Measurements from ENCODE around the gene GLIS1.
"Not testable (repeated sequence)": the region's sequence is repeated elsewhere in the genome, so short reads cannot be mapped to it uniquely, and the experiment has no call there.

GLIS1 gene

DNA sequence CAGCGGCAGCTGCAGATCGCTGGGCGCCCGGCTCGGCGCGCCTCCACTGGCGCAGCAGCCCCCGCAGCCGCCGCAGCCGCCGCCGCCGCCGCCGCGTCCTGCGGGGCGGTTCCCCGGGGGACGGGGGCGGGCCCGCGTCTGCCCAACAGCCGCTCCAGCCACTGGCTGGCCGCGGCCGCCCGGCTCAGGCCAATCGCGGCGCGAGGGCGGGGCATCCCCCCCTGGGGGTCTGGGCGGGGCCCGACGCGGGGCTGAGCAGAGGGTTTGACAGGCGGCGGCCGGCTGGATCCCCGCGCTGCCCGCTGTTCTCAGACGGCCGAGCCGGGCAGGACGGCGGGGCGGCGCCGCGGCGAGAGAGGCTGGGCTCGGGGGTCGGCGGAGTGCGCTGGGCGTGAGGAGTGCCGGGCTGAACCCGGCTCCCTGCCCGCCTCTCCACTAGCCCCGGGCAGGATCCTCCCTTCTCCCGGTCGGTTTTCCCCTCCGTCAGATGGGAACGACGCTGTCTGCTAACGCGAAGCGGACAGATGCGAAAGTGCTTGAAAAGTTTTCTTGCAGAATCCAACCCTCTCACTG lies at the start of gene GLIS1:
TSS of gene GLIS1 (minus strand) at position 56 of the 573 bp plus-strand sequence. CDS start 1,100 bp downstream, outside the sequence.
- Mint-ChIP-seq H3K36me3 (no peaks in the 10 kb centered on the region), H3K4me3 (peak within 1 kb of the TSS; percentile 62), H3K27me3 (peaks cover 94% of the 10 kb centered on the region), H3K9me3 (peaks cover 4% of the 10 kb centered on the region), H3K4me1 (peaks cover 4% of the 10 kb centered on the region), H3K27ac (no peak within 1 kb of the TSS)
- CTCF ChIA-PET: no interaction called here
- DNase-seq: peak; percentile 72

DNA sequence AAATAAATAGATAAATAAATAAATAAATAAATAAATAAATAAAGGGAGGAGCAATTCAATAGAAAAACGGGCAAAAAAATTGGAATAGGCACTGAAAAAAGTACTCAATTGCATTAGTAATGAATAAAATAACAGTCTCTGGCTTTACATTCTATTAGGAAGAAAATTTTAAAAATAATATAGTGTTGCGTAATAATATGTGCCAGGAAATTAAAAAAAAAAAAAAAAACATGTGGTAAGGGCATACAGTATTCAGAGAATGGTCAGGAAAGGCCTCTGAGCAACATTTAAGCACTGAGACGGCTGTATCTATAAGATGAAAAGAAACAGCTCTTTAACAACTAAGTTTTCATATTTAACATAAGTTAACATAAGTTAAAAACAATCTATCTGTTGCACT lies 48.7 kb upstream of the GLIS1 start:
- H3K9me3 Mint-ChIP-seq: no peaks in the 10 kb centered on the region
- no peak overlapping the region for H3K4me3 Mint-ChIP-seq
- no peak for DNase-seq
- CTCF ChIA-PET: interaction anchor here (0.9 to 1.3 kb wide), 2 partner anchors 34 to 263 kb away, joined by 3 read pairs; no protein-coding TSS in a partner anchor
- no peaks in the 10 kb centered on the region for H3K27me3 Mint-ChIP-seq
- H3K27ac Mint-ChIP-seq: no peak overlapping the region
- H3K4me1 Mint-ChIP-seq: peaks cover 4% of the 10 kb centered on the region
- H3K36me3 Mint-ChIP-seq: peaks cover 40% of the 10 kb centered on the region

DNA sequence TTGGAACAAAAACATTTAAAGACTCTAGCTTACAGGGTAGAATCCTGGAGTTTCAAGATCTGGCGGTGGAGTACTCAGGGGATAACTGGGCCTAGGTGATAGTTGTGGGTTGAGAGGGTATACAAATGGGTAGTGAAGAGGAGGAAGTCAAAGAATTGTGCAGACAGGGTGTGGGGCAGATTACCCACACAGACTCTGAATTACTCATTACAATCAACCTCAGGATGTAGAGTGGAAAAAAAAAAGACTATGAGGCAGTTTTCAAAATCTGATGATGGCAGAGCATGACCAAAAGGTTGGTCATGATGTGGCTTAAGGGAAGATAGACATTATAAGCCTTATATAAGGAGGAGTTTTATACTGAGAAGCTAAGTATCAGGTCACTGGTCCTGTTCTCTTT lies 44.1 kb upstream of the GLIS1 start:
- Mint-ChIP-seq H3K9me3 (no peaks in the 10 kb centered on the region), H3K27me3 (no peaks in the 10 kb centered on the region), H3K4me3 (no peak overlapping the region), H3K27ac (no peak overlapping the region), H3K4me1 (peaks cover 4% of the 10 kb centered on the region), H3K36me3 (peaks cover 38% of the 10 kb centered on the region)
- CTCF ChIA-PET: interaction anchor here (1.0 kb wide), 1 partner anchor 11 kb away, joined by 5 read pairs; no protein-coding TSS in a partner anchor
- DNase-seq: no peak

DNA sequence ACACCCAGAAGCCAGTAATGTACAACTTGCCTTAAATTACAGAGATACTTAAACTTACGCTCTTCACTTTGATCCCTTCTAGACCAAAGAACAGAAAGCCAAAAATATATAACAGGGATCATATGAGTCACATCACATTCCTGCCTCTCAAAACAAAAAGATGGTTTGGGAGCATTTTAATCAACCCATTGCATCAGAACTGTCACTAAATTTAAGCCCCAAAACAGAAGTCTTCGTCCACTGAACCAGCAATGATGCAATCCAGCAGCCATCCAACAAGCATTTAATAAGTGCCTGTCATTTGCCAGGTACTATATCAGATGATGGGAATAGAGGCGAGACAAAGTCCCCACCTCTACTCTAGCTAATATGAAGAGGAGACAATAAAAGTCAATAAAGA lies 42.7 kb upstream of the GLIS1 start:
- Mint-ChIP-seq H3K9me3 (no peaks in the 10 kb centered on the region), H3K27ac (no peak overlapping the region)

DNA sequence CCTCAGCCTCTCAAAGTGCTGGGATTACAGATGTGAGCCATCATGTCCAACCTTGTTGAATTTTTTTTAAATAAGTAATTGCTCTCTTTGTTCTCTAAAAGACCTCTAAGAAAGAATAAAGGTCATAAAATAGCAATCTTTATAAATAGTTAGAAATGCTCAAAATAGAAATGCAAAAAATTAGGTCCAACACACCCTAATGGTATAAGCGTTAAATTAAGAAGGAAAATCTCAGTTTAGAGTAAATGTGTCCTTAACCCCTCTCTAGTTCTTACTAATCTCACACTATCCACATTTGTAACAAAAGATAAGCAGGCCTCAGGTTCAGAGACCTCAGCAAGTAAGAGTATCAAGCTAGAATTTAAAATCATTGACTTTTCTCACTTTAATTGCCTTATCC lies 38.3 kb upstream of the GLIS1 start:
- DNase-seq: no peak
- no peaks in the 10 kb centered on the region for H3K4me1 Mint-ChIP-seq
- H3K4me3 Mint-ChIP-seq: no peak overlapping the region
- H3K9me3 Mint-ChIP-seq: no peaks in the 10 kb centered on the region
- H3K36me3 Mint-ChIP-seq: peaks cover 27% of the 10 kb centered on the region
- H3K27me3 Mint-ChIP-seq: no peaks in the 10 kb centered on the region
- H3K27ac Mint-ChIP-seq: no peak overlapping the region
- CTCF ChIA-PET: no interaction called here

More for the DNA sequence above, 42.7 kb upstream of the GLIS1 start:
- peaks cover 4% of the 10 kb centered on the region for H3K4me1 Mint-ChIP-seq
- CTCF ChIA-PET: no interaction called here
- DNase-seq: no peak
- H3K27me3 Mint-ChIP-seq: no peaks in the 10 kb centered on the region
- no peak overlapping the region for H3K4me3 Mint-ChIP-seq
- peaks cover 39% of the 10 kb centered on the region for H3K36me3 Mint-ChIP-seq

DNA sequence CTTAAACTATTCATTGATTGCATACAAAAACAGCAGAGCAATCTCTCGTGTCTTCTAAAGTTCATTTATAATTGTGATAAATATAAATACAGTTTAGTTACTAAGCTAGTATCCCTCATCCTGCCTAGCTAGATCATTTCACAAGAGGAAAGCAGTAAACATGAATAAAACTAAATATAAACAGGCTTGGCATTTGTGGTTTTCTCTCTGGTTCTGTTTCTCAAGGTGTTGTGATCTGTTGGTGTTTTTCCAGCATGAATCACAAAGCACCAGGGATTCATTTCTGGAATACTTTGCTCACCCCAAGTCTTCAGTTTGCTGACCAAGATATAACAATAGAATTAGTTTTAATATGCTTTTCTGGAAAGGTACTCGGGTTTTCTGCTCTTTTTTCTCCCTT lies 32.7 kb upstream of the GLIS1 start:
- no peak overlapping the region for H3K27ac Mint-ChIP-seq
- CTCF ChIA-PET: interaction anchor here (1.5 kb wide), 1 partner anchor 11 kb away, joined by 5 read pairs; no protein-coding TSS in a partner anchor

DNA sequence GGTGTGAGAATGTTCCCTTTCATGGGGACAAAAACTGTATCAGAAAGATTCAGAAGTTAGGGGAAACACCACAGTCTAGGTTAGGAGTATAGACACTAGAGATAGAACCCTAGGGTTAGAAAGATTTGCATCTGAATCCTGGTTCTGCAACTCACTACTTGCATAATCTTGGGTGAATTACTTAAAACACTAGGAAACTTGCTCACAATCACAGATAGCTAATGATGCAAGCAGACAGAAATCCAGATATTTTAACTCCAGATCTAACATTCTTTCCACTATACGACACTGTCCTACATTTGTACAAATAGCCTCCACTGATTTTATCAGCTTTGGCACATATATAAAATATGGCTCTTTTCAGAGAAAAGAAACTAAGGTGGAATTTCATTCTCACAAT lies 30.8 kb upstream of the GLIS1 start:
- Mint-ChIP-seq H3K4me3 (no peak overlapping the region), H3K27ac (no peak overlapping the region), H3K36me3 (peaks cover 45% of the 10 kb centered on the region), H3K9me3 (no peaks in the 10 kb centered on the region), H3K27me3 (no peaks in the 10 kb centered on the region), H3K4me1 (peaks cover 24% of the 10 kb centered on the region)
- CTCF ChIA-PET: interaction anchor here (0.6 kb wide), 1 partner anchor 60 kb away, joined by 3 read pairs; no protein-coding TSS in a partner anchor
- DNase-seq: no peak

More for the DNA sequence above, 32.7 kb upstream of the GLIS1 start:
- Mint-ChIP-seq H3K27me3 (no peaks in the 10 kb centered on the region), H3K4me1 (peaks cover 8% of the 10 kb centered on the region), H3K4me3 (no peak overlapping the region), H3K36me3 (peaks cover 38% of the 10 kb centered on the region), H3K9me3 (no peaks in the 10 kb centered on the region)
- no peak for DNase-seq

DNA sequence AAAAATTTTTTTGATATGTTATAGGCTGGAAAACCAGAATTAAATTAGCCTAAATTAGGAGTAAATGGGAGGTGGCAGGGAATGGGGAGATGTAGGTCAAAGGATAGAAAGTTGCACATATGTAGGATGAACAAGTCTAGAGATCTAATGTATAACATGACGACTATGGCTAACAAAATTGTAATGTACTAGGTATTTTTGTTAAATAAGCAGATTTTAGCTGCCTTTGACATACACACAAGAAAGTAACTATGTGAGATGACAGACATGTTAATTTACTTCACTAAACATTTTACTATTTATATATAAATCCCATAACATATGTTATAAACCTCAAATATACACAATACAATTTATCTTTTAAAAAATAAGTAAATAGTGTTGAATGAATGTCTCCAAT lies 30.2 kb upstream of the GLIS1 start:
- Mint-ChIP-seq H3K27me3 (no peaks in the 10 kb centered on the region), H3K36me3 (peaks cover 46% of the 10 kb centered on the region), H3K27ac (no peak overlapping the region), H3K4me1 (peaks cover 24% of the 10 kb centered on the region), H3K9me3 (no peaks in the 10 kb centered on the region), H3K4me3 (no peak overlapping the region)
- CTCF ChIA-PET: interaction anchor here (0.6 kb wide), 1 partner anchor 61 kb away, joined by 3 read pairs; no protein-coding TSS in a partner anchor
- DNase-seq: no peak

DNA sequence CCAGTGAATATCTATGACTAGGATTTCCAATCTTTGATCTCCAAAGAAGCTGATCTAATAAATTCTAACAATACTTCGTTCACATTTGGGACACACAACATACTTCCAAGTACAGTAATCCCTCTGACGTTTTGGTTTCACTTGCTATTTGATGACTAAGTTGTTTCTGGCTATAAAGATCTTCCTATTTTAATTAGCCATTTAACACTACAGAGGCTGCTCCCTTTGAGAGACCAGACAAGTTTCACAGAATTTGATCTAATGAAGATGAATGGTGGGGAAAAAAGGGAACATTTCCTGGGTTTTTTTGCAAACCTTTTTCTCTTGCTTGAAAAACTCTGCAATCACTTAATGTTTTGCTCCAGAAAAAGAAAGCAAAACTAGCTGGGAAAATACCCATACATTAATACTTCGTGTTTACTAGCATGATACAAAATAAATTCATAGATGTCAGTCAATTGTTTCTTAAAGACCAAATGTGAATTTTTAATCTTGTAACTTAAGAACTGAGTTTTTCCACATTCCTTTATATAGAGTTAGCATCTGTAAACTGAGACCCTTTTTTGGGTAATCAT lies 28.0 kb upstream of the GLIS1 start:
- no peak overlapping the region for H3K4me3 Mint-ChIP-seq
- no peaks in the 10 kb centered on the region for H3K27me3 Mint-ChIP-seq
- no peaks in the 10 kb centered on the region for H3K9me3 Mint-ChIP-seq
- CTCF ChIA-PET: no interaction called here
- peaks cover 49% of the 10 kb centered on the region for H3K36me3 Mint-ChIP-seq
- H3K27ac Mint-ChIP-seq: peak overlapping the region; percentile 78
- H3K4me1 Mint-ChIP-seq: peaks cover 24% of the 10 kb centered on the region
- no peak for DNase-seq

DNA sequence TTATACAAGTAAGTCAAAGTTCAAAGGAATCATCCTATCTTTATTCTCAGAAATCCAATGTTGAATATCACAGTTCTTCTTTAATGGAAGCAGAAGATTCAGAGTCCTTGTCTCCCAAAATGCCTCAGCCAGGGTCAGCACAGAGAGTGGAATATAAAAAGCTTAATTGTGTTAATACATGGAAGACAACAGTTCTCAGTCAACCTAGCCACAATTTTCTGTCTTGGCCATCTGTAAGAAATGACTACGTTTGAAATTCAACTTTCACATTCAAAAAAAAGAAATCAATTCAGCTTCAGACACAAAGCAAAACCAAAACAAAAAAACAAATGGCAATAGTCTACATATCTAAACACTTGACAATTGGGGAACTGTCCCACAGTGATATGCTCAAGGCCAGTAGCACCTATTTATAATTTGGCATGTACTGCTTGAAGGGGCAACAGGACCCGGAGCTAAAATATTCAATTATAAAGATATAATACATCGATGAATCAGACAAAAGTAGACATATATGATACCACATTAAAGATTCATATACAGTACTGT lies 27.3 kb upstream of the GLIS1 start:
- no peaks in the 10 kb centered on the region for H3K27me3 Mint-ChIP-seq
- H3K4me3 Mint-ChIP-seq: no peak overlapping the region
- DNase-seq: no peak
- CTCF ChIA-PET: interaction anchor here (0.9 kb wide), 1 partner anchor 281 kb away, joined by 4 read pairs; no protein-coding TSS in a partner anchor
- peak overlapping the region; percentile 78 for H3K27ac Mint-ChIP-seq
- no peaks in the 10 kb centered on the region for H3K9me3 Mint-ChIP-seq
- peaks cover 46% of the 10 kb centered on the region for H3K36me3 Mint-ChIP-seq
- peaks cover 24% of the 10 kb centered on the region for H3K4me1 Mint-ChIP-seq

DNA sequence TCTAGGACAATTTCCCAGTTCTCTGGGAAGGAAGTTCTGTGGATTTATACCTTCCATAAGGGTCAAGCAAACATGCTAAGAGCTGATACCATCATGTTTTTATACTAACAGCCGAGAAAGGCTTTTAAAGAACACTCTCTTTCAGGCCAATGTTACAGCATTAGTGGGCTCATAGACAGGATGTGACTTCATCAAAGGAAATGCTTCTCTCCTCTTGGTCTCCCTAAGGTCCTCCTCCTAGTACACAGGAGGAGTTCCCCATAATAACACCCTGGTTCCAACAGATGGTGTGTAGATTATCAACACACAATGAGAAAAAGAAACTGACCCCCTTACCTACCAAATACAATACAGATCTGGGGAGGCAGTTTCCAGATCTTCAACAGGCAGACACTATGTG lies 26.7 kb upstream of the GLIS1 start:
- peaks cover 40% of the 10 kb centered on the region for H3K36me3 Mint-ChIP-seq
- CTCF ChIA-PET: interaction anchor here (0.9 kb wide), 1 partner anchor 280 kb away, joined by 4 read pairs; no protein-coding TSS in a partner anchor

DNA sequence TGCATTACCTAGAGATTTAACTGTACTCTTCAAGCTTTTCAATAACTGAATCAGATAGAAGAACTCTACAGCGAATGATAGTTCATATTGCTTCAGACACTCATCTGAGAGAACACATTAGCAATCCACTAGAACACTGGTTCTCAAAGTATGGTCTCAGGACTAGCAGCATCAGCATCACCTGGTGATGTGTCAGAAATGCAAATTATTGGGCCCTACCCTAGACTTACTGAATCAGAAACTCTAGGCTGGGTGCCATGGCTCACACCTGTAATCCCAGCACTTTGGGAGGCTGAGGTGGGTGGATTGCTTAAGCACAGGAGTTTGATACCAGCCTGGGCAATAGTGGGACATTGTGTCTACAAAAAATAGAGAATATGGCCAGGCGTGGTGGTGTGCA lies 24.9 kb upstream of the GLIS1 start:
- peaks cover 33% of the 10 kb centered on the region for H3K36me3 Mint-ChIP-seq
- CTCF ChIA-PET: no interaction called here
- no peaks in the 10 kb centered on the region for H3K27me3 Mint-ChIP-seq
- H3K4me3 Mint-ChIP-seq: no peak overlapping the region
- H3K9me3 Mint-ChIP-seq: no peaks in the 10 kb centered on the region
- DNase-seq: no peak
- H3K4me1 Mint-ChIP-seq: peaks cover 24% of the 10 kb centered on the region
- no peak overlapping the region for H3K27ac Mint-ChIP-seq

More for the DNA sequence above, 26.7 kb upstream of the GLIS1 start:
- DNase-seq: no peak
- Mint-ChIP-seq H3K9me3 (no peaks in the 10 kb centered on the region), H3K4me1 (peaks cover 24% of the 10 kb centered on the region), H3K27ac (peak overlapping the region; percentile 75), H3K27me3 (no peaks in the 10 kb centered on the region), H3K4me3 (no peak overlapping the region)

DNA sequence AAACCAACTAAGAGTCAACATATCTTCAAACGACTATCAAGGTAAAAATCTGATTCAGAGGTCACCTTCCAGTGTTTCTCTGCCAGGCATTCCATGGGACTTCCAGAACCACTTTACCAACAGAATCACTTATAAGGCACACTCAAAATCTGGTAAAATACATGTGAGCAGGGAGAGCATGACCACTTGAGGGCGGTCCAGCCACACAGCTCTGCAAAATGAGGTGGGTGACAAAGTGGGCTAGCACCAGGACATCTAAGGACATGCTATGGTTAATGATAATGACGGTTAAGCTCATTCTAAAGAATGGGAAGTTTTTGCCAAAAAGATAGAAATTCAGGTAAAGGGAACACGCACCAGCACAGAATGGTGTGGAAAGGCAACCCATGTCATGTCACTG lies 24.5 kb upstream of the GLIS1 start:
- Mint-ChIP-seq H3K27ac (no peak overlapping the region), H3K9me3 (no peaks in the 10 kb centered on the region), H3K27me3 (no peaks in the 10 kb centered on the region), H3K4me3 (no peak overlapping the region), H3K36me3 (peaks cover 29% of the 10 kb centered on the region), H3K4me1 (peaks cover 24% of the 10 kb centered on the region)
- CTCF ChIA-PET: interaction anchor here (1.7 kb wide), 1 partner anchor 9 kb away, joined by 7 read pairs; no protein-coding TSS in a partner anchor
- DNase-seq: no peak

DNA sequence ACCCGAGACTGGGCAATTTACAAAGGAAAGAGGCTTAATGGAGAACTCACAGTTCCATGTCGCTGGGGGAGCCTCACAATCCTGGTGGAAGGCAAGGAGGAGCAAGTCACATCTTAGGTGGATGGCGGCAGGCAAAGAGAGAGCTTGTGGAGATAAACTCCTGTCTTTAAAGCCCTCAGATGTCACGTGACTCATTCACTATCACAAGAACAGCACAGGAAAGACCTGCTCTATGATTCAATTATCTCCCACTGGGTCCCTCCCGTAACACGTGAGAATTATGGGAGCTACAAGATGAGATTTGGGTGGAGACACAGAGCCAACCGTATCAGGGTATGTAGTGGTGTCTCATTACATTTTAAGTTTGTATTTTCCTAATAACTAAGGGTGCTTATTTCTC lies 21.5 kb upstream of the GLIS1 start:
- H3K27me3 Mint-ChIP-seq, CTCF ChIA-PET, H3K27ac Mint-ChIP-seq, H3K9me3 Mint-ChIP-seq, H3K36me3 Mint-ChIP-seq, H3K4me3 Mint-ChIP-seq, H3K4me1 Mint-ChIP-seq, DNase-seq: not testable (repeated sequence)

DNA sequence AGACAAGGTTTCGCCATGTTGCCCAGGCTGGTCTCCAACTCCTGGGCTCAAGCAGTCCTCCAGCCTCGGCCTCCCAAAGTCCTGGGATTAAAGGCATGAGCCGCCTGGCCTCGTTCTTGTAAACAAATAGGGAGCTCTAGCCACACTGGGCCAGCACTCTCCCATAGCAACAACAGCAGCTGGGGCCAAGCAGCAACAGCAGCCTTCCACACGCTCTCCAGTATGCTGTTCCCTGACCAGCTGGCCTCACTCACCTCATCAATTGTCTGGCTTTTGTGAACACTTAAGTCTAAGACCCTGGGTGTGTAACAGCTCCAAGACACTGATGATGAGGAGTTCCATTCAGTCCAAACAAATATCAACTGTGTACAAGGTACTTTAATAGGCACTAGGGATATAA lies 16.9 kb upstream of the GLIS1 start:
- CTCF ChIA-PET: interaction anchor here (1.0 to 1.4 kb wide), 2 partner anchors 30 to 69 kb away, joined by 3 read pairs; no protein-coding TSS in a partner anchor

More for the DNA sequence above, 16.9 kb upstream of the GLIS1 start:
- no peak for DNase-seq
- Mint-ChIP-seq H3K9me3 (no peaks in the 10 kb centered on the region), H3K4me1 (no peaks in the 10 kb centered on the region), H3K36me3 (no peaks in the 10 kb centered on the region), H3K27ac (no peak overlapping the region), H3K4me3 (no peak overlapping the region), H3K27me3 (no peaks in the 10 kb centered on the region)

Data from activated naive CD4-positive, alpha-beta T cell treated with anti-CD3 and anti-CD28 coated beads, Interleukin-2, amount 10 ng/mL, durations not matched to agents 7 days and 5 days (primary cell).